Measurements from ENCODE around the gene GKN2.

DNA sequence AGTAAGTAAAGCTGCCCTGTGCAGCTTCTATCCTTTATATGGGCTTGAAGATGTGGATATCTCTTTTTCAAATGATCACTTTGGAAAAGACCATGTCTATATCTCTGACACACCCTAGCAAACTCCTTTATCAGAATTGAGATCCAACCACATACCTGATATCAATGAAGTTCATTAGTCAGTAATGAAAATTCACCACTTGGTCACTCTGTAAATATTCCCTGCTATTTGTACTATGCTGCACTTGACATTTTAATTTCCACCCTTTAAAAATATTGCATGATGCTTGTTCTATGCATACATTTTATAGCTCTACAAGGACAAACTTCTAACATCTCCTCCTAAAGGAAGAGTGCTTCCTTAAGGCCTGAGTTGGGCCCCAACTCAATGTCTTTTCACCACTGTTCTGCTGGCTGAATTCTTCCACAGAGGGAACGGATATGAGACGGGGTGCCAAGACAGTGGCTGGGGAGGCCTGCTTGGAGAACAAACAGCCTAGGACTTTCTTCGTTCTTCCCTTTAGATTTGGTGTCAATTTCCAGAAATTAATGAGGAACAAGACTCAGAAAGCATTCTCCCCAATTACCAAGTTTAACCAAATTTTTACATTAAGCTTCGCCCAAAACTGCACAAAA lies at the start of gene GKN2:
- no peak for TF ChIP-seq CTCF (IDR thresholded peaks at IDR 0.05)
- TF ChIP-seq POLR2A (IDR thresholded peaks at IDR 0.05) = no peak

Data from heart left ventricle (tissue), 13 donors.